ENCODE data around the gene GTPBP10. TPM values are rescaled to one million over a fixed set of nuclear protein-coding genes. Genes with fewer than 3 reads are reported as not detected.
A peak's percentile ranks its signal among the peaks of the same experiment; 100 is the strongest.

Gene GTPBP10
- total RNA-seq, 1 experiment from 2014 or later = 23.5 TPM

- H3K9me2 ChIP-seq (replicated peaks; ENCODE audit: low read length) = no peaks in the 10 kb centered on the region
- H3K4me3 ChIP-seq (ENCODE audit: low read length) = peak overlapping the region; percentile 76
- ATAC-seq = 0 out of 2 replicates have a peak, but pooled peaks have one; percentile 5
- CTCF ChIA-PET = no interaction called here
- H3K9ac ChIP-seq (ENCODE audit: low read length) = peak overlapping the region; percentile 85
- H3F3A ChIP-seq (ENCODE audit: low read length, unreplicated experiment) = no peaks in the 10 kb centered on the region
- TF ChIP-seq EZH2 (IDR thresholded peaks at IDR 0.05; ENCODE audit: low read length, unreplicated experiment) (no peak), EZH2phosphoT487 (IDR thresholded peaks at IDR 0.05; ENCODE audit: borderline replicate concordance, low read length) (no peak)
- TF ChIP-seq, protein P1, sequence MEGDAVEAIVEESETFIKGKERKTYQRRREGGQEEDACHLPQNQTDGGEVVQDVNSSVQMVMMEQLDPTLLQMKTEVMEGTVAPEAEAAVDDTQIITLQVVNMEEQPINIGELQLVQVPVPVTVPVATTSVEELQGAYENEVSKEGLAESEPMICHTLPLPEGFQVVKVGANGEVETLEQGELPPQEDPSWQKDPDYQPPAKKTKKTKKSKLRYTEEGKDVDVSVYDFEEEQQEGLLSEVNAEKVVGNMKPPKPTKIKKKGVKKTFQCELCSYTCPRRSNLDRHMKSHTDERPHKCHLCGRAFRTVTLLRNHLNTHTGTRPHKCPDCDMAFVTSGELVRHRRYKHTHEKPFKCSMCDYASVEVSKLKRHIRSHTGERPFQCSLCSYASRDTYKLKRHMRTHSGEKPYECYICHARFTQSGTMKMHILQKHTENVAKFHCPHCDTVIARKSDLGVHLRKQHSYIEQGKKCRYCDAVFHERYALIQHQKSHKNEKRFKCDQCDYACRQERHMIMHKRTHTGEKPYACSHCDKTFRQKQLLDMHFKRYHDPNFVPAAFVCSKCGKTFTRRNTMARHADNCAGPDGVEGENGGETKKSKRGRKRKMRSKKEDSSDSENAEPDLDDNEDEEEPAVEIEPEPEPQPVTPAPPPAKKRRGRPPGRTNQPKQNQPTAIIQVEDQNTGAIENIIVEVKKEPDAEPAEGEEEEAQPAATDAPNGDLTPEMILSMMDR (conservative IDR thresholded peaks at IDR 0.05; ENCODE audit: low read depth, low read length) = no peak
- peak; percentile 45 for DNase-seq
- no peaks in the 10 kb centered on the region; the same call in 1 of the 2 replicates for H4K20me1 ChIP-seq (ENCODE audit: low read length)
- H3K4me1 ChIP-seq (ENCODE audit: insufficient read depth, low read length) = peaks cover 15% of the 10 kb centered on the region
- no TSS peak for BruUV-seq (replicated peaks)
- no peaks in the 10 kb centered on the region for H3K27me3 ChIP-seq (ENCODE audit: low read length)
- H3K79me2 ChIP-seq (ENCODE audit: low read length) = peaks cover 29% of the 10 kb centered on the region
- peak overlapping the region; percentile 88 for H3K4me2 ChIP-seq (ENCODE audit: low read length)
- intact Hi-C loops (cut with micrococcal nuclease) = no loop called here
- peaks cover 10% of the 10 kb centered on the region for H3K36me3 ChIP-seq (ENCODE audit: low read depth, low read length)
- no peaks in the 10 kb centered on the region for H3K9me3 ChIP-seq (ENCODE audit: low read length)
- POLR2A ChIA-PET (ENCODE audit: unreplicated experiment) = no interaction called here
- H2AFZ ChIP-seq (ENCODE audit: low read length) = no peak overlapping the region
- peak overlapping the region; percentile 56 for H3K27ac ChIP-seq (ENCODE audit: low read length)
Measured at GRCh38 chr7:90404777-90405176, 58.3 kb downstream of the GTPBP10 start.

DNA sequence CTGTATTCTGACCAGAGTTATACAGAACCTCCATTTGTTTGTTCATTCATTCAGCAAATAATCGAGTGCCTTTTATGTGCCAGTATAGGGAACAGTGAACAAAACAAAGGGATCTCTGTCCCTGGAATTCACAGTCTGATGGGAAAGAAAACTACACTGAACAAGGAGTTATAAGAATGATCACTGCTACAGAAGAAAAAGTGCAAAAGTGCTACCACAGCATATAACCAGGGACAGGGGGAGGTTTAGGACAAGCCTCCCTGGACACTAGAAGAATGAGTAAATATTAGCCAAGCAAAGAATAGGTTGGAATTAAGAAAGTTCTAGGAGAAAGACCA, 60.9 kb downstream of the GTPBP10 start:
- H3K9ac ChIP-seq (ENCODE audit: low read length) = no peak overlapping the region
- H4K20me1 ChIP-seq (ENCODE audit: low read length) = peaks cover 4% of the 10 kb centered on the region; the same call in 1 of the 2 replicates
- peaks cover 34% of the 10 kb centered on the region for H3K79me2 ChIP-seq (ENCODE audit: low read length)
- H3K27ac ChIP-seq (ENCODE audit: low read length) = no peak overlapping the region
- POLR2A ChIA-PET (ENCODE audit: unreplicated experiment) = no interaction called here
- no peak for TF ChIP-seq EZH2 (IDR thresholded peaks at IDR 0.05; ENCODE audit: low read length, unreplicated experiment)
- TF ChIP-seq, protein P1 (conservative IDR thresholded peaks at IDR 0.05; ENCODE audit: low read depth, low read length) = no peak
- TF ChIP-seq EZH2phosphoT487 (IDR thresholded peaks at IDR 0.05; ENCODE audit: borderline replicate concordance, low read length) = no peak
- ATAC-seq (no peak), DNase-seq (no peak)
- no peaks in the 10 kb centered on the region for H3K9me3 ChIP-seq (ENCODE audit: low read length)
- H2AFZ ChIP-seq (ENCODE audit: low read length) = no peak overlapping the region
- no peaks in the 10 kb centered on the region for H3F3A ChIP-seq (ENCODE audit: low read length, unreplicated experiment)
- no peaks in the 10 kb centered on the region for H3K9me2 ChIP-seq (replicated peaks; ENCODE audit: low read length)
- CTCF ChIA-PET = no interaction called here
- H3K4me3 ChIP-seq (ENCODE audit: low read length) = no peak overlapping the region
- intact Hi-C loops (cut with micrococcal nuclease) = no loop called here
- no peak overlapping the region for H3K4me2 ChIP-seq (ENCODE audit: low read length)
- H3K36me3 ChIP-seq (ENCODE audit: low read depth, low read length) = peaks cover 10% of the 10 kb centered on the region
- peaks cover 26% of the 10 kb centered on the region for H3K4me1 ChIP-seq (ENCODE audit: insufficient read depth, low read length)
- BruUV-seq (replicated peaks) = no TSS peak
- no peaks in the 10 kb centered on the region for H3K27me3 ChIP-seq (ENCODE audit: low read length)

- no peaks in the 10 kb centered on the region for H3K9me3 ChIP-seq (ENCODE audit: low read length)
- no TSS peak for BruUV-seq (replicated peaks)
- CTCF ChIA-PET = no interaction called here
Measured at GRCh38 chr7:90408142-90408541, 61.6 kb downstream of the GTPBP10 start.

More at GRCh38 chr7:90408142-90408541, 61.6 kb downstream of the GTPBP10 start:
- H3K4me2 ChIP-seq (ENCODE audit: low read length) = no peak overlapping the region
- no peak overlapping the region for H3K4me3 ChIP-seq (ENCODE audit: low read length)
- no peak for DNase-seq
- no peaks in the 10 kb centered on the region for H3K9me2 ChIP-seq (replicated peaks; ENCODE audit: low read length)
- no peak overlapping the region for H2AFZ ChIP-seq (ENCODE audit: low read length)
- no peak overlapping the region for H3K27ac ChIP-seq (ENCODE audit: low read length)
- peaks cover 21% of the 10 kb centered on the region for H3K4me1 ChIP-seq (ENCODE audit: insufficient read depth, low read length)
- POLR2A ChIA-PET (ENCODE audit: unreplicated experiment) = interaction anchor here (0.6 kb wide), 1 partner anchor 435 kb away, joined by 4 read pairs; no protein-coding TSS in a partner anchor
- intact Hi-C loops (cut with micrococcal nuclease) = no loop called here
- H3K9ac ChIP-seq (ENCODE audit: low read length) = no peak overlapping the region
- no peaks in the 10 kb centered on the region for H3K27me3 ChIP-seq (ENCODE audit: low read length)
- peaks cover 4% of the 10 kb centered on the region; the same call in 1 of the 2 replicates for H4K20me1 ChIP-seq (ENCODE audit: low read length)
- H3K36me3 ChIP-seq (ENCODE audit: low read depth, low read length) = peaks cover 12% of the 10 kb centered on the region
- peaks cover 35% of the 10 kb centered on the region for H3K79me2 ChIP-seq (ENCODE audit: low read length)
- no peaks in the 10 kb centered on the region for H3F3A ChIP-seq (ENCODE audit: low read length, unreplicated experiment)
- no peak for TF ChIP-seq EZH2 (IDR thresholded peaks at IDR 0.05; ENCODE audit: low read length, unreplicated experiment)
- TF ChIP-seq, protein P1 (conservative IDR thresholded peaks at IDR 0.05; ENCODE audit: low read depth, low read length) = no peak
- TF ChIP-seq EZH2phosphoT487 (IDR thresholded peaks at IDR 0.05; ENCODE audit: borderline replicate concordance, low read length) = no peak
- ATAC-seq = no peak

Measured in PC-3 (cell line).